ENCODE measurements around the gene HCLS1. TPM values are rescaled to one million over a fixed set of nuclear protein-coding genes. Genes with fewer than 3 reads are reported as not detected.

Gene HCLS1
- total and polyA plus RNA-seq, 2 of the 8 experiments (the other 6 are each of a cell fraction or from before 2014, with no cell fraction given): 0.53 to 1.3 TPM

DNA sequence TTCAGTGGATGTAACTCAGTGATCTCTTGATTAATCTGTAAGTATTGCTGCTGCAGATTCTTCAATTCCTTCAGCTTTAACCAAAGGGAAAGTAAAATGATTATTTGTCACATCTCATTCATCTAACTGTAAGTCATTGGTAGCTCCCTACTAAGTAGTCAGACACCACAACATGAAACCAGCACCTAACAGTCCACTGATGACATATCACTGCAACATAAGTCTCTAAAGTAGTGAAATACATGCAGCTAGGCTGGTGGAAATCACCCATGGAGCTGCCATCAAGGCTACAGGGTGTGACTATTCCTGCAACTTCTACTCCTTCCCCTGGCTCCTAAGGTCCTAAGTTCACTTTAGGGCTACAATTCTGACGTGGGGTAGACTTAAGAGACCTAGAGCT lies 21.1 kb upstream of the HCLS1 start (continued):
- TF ChIP-seq KDM1A (IDR thresholded peaks at IDR 0.05; ENCODE audit: borderline replicate concordance, low read length): no peak
- TF ChIP-seq SIRT6 (IDR thresholded peaks at IDR 0.05; ENCODE audit: low read length): no peak
- TF ChIP-seq EGR1 (IDR thresholded peaks at IDR 0.05; ENCODE audit: borderline replicate concordance, low read depth, low read length): no peak
- no peak for TF ChIP-seq NANOG (IDR thresholded peaks at IDR 0.05; ENCODE audit: insufficient read depth, low read depth, low read length, poor library complexity, severe bottlenecking)
- TF ChIP-seq, protein P1, sequence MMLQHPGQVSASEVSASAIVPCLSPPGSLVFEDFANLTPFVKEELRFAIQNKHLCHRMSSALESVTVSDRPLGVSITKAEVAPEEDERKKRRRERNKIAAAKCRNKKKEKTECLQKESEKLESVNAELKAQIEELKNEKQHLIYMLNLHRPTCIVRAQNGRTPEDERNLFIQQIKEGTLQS (IDR thresholded peaks at IDR 0.05; ENCODE audit: insufficient read depth, low read depth, low read length): no peak
- no peak for TF ChIP-seq CHD1 (IDR thresholded peaks at IDR 0.05; ENCODE audit: low read depth, low read length)
